ENCODE measurements around the gene TBX19.

DNA sequence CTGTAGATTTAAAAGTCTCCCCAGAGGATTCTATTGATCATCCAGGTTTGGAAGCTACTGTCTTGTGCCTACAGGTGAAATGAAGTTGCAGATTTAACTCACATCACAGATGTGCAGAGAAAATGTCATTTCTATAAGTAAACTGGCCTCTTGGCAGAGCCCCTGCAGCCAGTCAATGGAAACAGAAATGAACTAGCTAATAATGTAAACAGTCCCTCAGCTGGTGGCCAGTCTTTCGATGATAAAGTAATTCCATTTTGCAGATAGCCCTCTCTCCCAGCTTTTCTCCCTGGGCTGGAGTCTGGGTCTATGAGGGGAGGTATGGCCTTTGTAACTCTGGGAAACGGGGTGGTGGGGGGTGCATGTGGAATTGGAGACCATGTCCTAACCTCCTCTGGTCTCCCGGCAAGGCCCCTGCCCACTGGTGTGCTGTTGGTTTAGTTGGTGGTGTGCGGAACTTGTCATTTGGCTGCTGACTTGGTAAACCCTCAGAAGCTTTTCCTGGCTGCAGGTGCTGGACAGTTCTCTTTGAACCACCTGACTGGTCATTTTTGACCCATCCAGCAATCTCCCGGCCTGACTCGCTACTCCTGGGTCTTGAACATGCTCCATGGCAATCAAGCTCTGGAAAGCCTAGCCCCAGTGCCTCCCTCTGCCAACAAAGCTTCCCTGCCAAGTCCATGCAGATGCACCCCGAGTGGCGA is 14.9 kb downstream of the TBX19 start:
- TF ChIP-seq POLR2A (IDR thresholded peaks at IDR 0.05) = no peak
- TF ChIP-seq, protein P1, sequence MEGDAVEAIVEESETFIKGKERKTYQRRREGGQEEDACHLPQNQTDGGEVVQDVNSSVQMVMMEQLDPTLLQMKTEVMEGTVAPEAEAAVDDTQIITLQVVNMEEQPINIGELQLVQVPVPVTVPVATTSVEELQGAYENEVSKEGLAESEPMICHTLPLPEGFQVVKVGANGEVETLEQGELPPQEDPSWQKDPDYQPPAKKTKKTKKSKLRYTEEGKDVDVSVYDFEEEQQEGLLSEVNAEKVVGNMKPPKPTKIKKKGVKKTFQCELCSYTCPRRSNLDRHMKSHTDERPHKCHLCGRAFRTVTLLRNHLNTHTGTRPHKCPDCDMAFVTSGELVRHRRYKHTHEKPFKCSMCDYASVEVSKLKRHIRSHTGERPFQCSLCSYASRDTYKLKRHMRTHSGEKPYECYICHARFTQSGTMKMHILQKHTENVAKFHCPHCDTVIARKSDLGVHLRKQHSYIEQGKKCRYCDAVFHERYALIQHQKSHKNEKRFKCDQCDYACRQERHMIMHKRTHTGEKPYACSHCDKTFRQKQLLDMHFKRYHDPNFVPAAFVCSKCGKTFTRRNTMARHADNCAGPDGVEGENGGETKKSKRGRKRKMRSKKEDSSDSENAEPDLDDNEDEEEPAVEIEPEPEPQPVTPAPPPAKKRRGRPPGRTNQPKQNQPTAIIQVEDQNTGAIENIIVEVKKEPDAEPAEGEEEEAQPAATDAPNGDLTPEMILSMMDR (IDR thresholded peaks at IDR 0.05) = no peak

All from Peyer's patch (tissue), 4 donors.